GM10248 (cell line): ENCODE measurements around the gene GIMAP1.

ENCODE experiments used
- CTCF ChIA-PET: fragments of 300-600 bp; sonication (Branson Sonifier 250); formaldehyde crosslinking; extraction: SDS; loops from one replicate; lab custom pipeline; 2021; ENCODE audit warnings: antibody characterized with exemption; lab: Yijun Ruan, JAX
- POLR2A ChIA-PET: fragments of 350-650 bp; sonication (Branson Sonifier 250); formaldehyde crosslinking; extraction: SDS; loops from one replicate; lab custom pipeline; 2020; ENCODE audit warnings: antibody characterized with exemption; lab: Yijun Ruan, JAX
- DNase-seq: peaks from one replicate; pipeline ENCODE4 v3.0.0; 2012; ENCODE audit errors: extremely low spot score
- TF ChIP-seq, protein P1 (sequence below): IDR thresholded peaks from 2 replicates; pipeline ENCODE4 v1.5.1; 2012; ENCODE audit warnings: mild to moderate bottlenecking, low read depth; ENCODE audit errors: extremely low read depth, missing control alignments, control extremely low read depth

Gene GIMAP1

DNA sequence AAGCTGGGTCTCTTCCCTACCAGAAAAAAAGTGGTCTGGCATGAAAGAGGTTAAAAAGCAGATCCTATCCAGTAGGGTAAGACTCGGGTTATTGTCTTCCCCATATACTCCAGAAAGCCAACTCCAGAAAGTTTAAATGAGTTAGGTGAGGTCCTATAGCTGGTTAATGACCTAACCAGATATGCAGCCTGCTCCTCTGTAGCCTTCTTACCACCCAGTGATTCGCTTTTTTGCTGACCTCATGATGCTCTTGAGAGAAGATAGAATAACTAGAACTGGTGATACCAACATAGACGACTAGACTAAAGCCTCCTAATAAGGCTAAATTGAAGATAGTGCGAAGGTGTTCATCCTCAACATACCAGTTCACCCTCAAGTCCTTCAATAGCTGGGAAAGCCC lies 675 bp upstream of the GIMAP1 start:
- ChIA-PET POLR2A (no interaction called here), CTCF (interaction anchor here (0.9 to 2.0 kb wide), 11 partner anchors 9 to 267 kb away, joined by 3 to 6 read pairs (median 4); partner anchors contain the start of gene GIMAP2)
- TF ChIP-seq, protein P1, sequence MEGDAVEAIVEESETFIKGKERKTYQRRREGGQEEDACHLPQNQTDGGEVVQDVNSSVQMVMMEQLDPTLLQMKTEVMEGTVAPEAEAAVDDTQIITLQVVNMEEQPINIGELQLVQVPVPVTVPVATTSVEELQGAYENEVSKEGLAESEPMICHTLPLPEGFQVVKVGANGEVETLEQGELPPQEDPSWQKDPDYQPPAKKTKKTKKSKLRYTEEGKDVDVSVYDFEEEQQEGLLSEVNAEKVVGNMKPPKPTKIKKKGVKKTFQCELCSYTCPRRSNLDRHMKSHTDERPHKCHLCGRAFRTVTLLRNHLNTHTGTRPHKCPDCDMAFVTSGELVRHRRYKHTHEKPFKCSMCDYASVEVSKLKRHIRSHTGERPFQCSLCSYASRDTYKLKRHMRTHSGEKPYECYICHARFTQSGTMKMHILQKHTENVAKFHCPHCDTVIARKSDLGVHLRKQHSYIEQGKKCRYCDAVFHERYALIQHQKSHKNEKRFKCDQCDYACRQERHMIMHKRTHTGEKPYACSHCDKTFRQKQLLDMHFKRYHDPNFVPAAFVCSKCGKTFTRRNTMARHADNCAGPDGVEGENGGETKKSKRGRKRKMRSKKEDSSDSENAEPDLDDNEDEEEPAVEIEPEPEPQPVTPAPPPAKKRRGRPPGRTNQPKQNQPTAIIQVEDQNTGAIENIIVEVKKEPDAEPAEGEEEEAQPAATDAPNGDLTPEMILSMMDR: no peak
- no peak for DNase-seq

DNA sequence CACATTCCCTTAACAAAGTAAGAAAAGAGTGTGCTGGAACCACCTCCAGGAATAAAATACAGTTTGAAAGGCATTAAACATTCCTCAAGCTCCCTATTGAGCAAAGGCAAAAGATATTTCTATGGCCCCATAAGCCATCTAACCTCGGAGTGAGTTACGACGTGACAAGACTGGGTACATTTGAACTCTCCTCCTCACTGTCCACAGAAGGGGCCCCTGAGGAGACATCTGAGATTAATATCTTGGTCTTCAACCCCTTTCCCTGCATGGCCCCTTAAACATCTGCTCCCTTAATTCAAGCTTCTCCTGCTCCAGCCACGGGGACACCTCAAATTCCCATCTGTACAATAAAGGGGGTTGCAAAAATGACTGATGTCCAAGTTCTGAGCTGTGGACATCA lies 526 bp downstream of the GIMAP1 start:
- ChIA-PET CTCF (interaction anchor here (0.7 to 2.0 kb wide), 5 partner anchors 11 to 31 kb away, joined by 3 to 6 read pairs (median 4); partner anchors contain the start of gene GIMAP2), POLR2A (no interaction called here)
- TF ChIP-seq, protein P1: no peak
- DNase-seq: no peak

DNA sequence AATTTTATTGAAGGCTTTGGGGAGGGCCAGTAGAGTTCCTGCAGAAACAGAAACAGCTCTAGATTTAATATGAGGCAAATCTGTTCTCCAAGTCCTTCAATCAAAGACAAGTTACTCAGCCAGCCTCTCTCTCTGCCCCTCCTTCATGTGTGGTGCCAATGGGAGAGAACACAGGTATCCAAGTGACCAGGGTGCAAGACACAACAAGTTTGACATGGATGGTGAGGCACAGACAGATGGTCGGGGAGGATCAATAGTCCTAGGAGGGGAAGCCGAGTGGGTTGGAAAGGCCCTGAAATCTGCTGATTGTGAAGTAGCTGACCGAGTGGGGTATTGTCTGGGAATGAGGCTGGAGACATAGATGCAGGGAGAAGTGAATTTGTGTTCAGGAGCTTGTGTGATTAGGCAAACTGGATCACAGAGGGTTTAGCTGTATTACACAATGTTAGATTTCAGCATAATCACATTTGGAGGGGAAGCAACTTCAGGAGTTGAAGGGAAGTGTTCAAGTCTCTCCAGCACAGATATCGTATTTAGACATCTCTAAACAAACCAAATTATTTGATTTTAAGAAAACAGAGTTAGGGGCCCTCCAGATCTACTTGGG lies 1.5 kb downstream of the GIMAP1 start:
- no peak for DNase-seq
- ChIA-PET POLR2A (no interaction called here), CTCF (interaction anchor here (1.2 kb wide), 1 partner anchor 10 kb away, joined by 3 read pairs; no protein-coding TSS in a partner anchor)
- TF ChIP-seq, protein P1: no peak

DNA sequence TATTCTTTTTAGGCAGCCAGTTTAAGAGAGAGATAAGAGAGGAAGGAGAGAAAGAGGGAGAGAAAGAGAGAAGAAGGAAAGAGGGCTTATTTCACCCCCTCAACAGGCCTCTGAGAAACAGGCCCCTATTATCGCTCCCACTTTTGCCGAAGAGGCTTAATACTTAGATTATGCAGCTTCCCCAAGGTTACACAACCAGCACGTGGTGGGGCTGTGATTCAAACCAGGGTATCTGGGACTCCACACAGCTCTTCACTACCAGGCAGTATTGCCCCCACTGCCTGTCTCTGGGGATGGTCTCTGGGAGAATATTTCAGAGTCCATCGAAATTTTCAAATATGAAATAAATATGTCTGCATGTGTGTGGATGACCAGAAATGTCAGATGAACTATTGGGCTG lies 3.0 kb downstream of the GIMAP1 start:
- CTCF ChIA-PET: no interaction called here
- POLR2A ChIA-PET: no interaction called here
- TF ChIP-seq, protein P1: no peak
- no peak for DNase-seq

DNA sequence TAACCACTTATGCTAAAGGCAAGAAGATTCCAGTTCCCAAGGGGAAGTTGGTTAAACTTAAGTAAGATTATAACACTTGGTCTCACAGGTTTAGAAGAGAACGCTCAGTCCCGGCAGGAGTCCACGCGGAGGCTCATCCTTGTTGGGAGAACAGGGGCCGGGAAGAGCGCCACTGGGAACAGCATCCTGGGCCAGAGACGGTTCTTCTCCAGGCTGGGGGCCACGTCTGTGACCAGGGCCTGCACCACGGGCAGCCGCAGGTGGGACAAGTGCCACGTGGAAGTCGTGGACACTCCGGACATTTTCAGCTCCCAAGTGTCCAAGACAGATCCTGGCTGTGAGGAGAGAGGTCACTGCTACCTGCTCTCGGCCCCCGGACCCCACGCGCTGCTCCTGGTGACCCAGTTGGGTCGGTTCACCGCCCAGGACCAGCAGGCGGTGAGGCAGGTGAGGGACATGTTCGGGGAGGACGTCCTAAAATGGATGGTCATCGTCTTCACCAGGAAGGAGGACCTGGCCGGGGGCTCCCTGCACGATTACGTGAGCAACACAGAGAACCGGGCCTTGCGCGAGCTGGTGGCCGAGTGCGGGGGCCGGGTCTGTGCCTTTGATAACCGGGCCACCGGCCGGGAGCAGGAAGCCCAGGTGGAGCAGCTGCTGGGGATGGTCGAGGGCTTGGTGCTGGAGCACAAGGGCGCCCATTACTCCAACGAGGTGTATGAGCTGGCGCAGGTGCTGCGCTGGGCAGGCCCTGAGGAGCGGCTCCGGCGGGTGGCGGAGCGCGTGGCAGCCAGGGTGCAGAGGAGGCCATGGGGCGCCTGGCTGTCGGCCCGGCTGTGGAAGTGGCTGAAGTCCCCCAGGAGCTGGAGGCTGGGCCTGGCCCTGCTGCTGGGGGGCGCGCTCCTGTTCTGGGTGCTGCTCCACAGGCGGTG lies 3.8 kb downstream of the GIMAP1 start:
- DNase-seq: no peak
- POLR2A ChIA-PET: no interaction called here
- CTCF ChIA-PET: interaction anchor here (1.4 kb wide), 1 partner anchor 17 kb away, joined by 4 read pairs; no protein-coding TSS in a partner anchor
- TF ChIP-seq, protein P1: no peak

DNA sequence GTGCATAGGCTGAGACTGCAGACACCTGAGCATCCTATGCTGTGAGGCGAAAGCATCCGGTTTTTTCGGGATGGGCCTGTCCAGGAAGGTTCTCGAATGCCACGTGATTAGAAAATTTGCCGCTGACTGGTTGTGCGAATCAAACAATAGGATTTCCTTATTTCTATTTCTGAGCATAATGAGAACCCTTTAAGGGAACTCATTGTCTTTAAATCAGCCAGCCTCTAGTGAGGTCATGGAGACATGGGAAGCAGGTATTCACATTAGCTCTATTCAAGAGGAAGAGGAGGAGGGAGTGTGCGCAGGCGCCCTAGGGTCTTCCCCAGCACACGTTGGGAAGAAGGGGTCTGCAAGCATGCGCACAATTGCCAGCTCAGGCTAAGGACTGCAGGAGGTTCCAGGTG lies 5.6 kb downstream of the GIMAP1 start:
- CTCF ChIA-PET: interaction anchor here (1.0 to 1.6 kb wide), 2 partner anchors 9 to 220 kb away, joined by 3 to 4 read pairs; no protein-coding TSS in a partner anchor
- TF ChIP-seq, protein P1: no peak
- POLR2A ChIA-PET: no interaction called here
- no peak for DNase-seq
